Measurements from ENCODE around the gene IFT22.
"Not testable (repeated sequence)": the region's sequence is repeated elsewhere in the genome, so short reads cannot be mapped to it uniquely, and the experiment has no call there.

The IFT22 gene

DNA sequence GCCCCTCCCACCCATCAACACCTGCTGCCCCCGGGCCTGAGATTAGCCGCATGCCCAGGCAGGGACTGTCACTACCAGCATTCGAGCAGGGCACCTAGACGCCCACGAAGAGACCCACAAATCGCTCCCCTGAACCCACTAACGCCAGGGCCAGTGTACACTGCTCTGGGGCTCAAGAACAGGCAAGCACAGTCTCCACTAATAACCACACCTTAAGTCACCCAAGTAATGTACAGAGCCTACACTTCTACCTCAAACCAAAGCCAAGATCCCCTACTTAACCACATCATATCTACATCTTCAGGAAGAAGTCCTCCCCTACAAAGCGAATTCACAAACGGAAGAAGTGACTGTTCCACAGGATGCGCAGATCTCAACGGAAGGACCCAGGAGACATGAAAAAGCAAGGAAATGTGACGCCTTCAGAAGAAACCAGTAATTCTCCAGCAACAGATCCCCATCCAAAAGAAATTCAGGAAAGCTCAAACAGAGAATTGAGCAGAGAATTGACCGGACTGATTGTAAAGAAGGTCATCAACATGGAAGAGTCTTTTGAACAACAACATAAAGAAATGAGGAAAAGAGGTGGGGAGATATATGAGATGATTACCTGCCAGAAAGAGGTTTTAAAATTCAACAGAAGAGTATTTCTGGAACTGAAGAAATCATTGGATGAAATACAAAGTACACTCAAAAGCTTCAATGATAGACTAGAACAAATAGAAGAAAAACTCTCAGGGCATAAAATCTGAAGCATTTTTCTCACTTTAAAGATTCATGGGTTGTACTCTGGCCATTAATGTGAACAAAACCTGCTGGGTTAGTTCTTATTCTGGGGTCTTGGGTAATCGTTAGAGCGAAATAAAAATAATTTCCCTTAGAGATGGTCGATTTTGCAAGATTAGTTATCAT lies 20.9 kb downstream of the IFT22 start:
- CTCF ChIA-PET, result interaction anchor here (0.9 kb wide), 1 partner anchor 18 kb away, joined by 4 read pairs; no protein-coding TSS in a partner anchor

GRCh38 chr7:101299511-101300464 lies 21.8 kb downstream of the IFT22 start:
- CTCF ChIA-PET, result interaction anchor here (0.9 kb wide), 1 partner anchor 17 kb away, joined by 4 read pairs; no protein-coding TSS in a partner anchor
- POLR2A ChIA-PET, result no interaction called here
- peaks cover 0 to 6% (median 1%) of the 10 kb centered on the region in 4 experiments for H3K4me1 ChIP-seq (ENCODE audit: control extremely low read depth in 1 of 4, control insufficient read depth in 4 of 4, insufficient read depth in 4 of 4, low read length in 3 of 4)
- no peaks in the 10 kb centered on the region for H3K36me3 ChIP-seq (ENCODE audit: control insufficient read depth in 4 of 4, insufficient read depth in 4 of 4, low read length in 3 of 4)
- H3K27ac ChIP-seq (ENCODE audit: insufficient read depth in 1 of 2, low read depth in 1 of 2, low read length in 2 of 2, poor library complexity in 1 of 2, severe bottlenecking in 2 of 2), result no peak overlapping the region
- H3K9me3 ChIP-seq (ENCODE audit: control extremely low read depth in 1 of 5, control insufficient read depth in 4 of 5, insufficient read depth in 2 of 5, low read depth in 1 of 5, low read length in 4 of 5), result peaks cover 4 to 43% (median 36%) of the 10 kb centered on the region in 5 experiments
- WGBS (ENCODE audit: insufficient coverage), result 7% methylated on average over 58 of the region's 72 CpGs
- H3K27me3 ChIP-seq (replicated peaks in 2 of 5; ENCODE audit: control insufficient read depth in 4 of 5, insufficient read depth in 5 of 5, low read length in 4 of 5), result peaks cover 12 to 82% (median 45%) of the 10 kb centered on the region in 5 experiments
- H3K4me3 ChIP-seq (ENCODE audit: control insufficient read depth in 1 of 7, extremely low read depth in 1 of 7, insufficient read depth in 4 of 7, low read depth in 2 of 7, low read length in 6 of 7), result no peak overlapping the region
- no peak for DNase-seq

More for the DNA sequence above, 20.9 kb downstream of the IFT22 start:
- no peak for DNase-seq
- Histone ChIP-seq H3K27me3 (replicated peaks in 2 of 5; ENCODE audit: control insufficient read depth in 4 of 5, insufficient read depth in 5 of 5, low read length in 4 of 5) (peaks cover 12 to 85% (median 45%) of the 10 kb centered on the region in 5 experiments), H3K4me3 (ENCODE audit: control insufficient read depth in 1 of 7, extremely low read depth in 1 of 7, insufficient read depth in 4 of 7, low read depth in 2 of 7, low read length in 6 of 7) (no peak overlapping the region), H3K4me1 (ENCODE audit: control extremely low read depth in 1 of 4, control insufficient read depth in 4 of 4, insufficient read depth in 4 of 4, low read length in 3 of 4) (peaks cover 0 to 6% (median 1%) of the 10 kb centered on the region in 4 experiments), H3K9me3 (ENCODE audit: control extremely low read depth in 1 of 5, control insufficient read depth in 4 of 5, insufficient read depth in 2 of 5, low read depth in 1 of 5, low read length in 4 of 5) (peaks cover 6 to 46% (median 36%) of the 10 kb centered on the region in 5 experiments), H3K36me3 (ENCODE audit: control insufficient read depth in 4 of 4, insufficient read depth in 4 of 4, low read length in 3 of 4) (no peaks in the 10 kb centered on the region), H3K27ac (ENCODE audit: insufficient read depth in 1 of 2, low read depth in 1 of 2, low read length in 2 of 2, poor library complexity in 1 of 2, severe bottlenecking in 2 of 2) (no peak overlapping the region)
- POLR2A ChIA-PET, result no interaction called here
- 84% methylated on average over 9 of the region's 16 CpGs for WGBS (ENCODE audit: insufficient coverage)

- 98% methylated on average over 4 of the region's 8 CpGs for WGBS (ENCODE audit: insufficient coverage)
- Histone ChIP-seq H3K4me3 (ENCODE audit: control insufficient read depth in 1 of 7, extremely low read depth in 1 of 7, insufficient read depth in 4 of 7, low read depth in 2 of 7, low read length in 6 of 7) (no peak overlapping the region), H3K36me3 (ENCODE audit: control insufficient read depth in 4 of 4, insufficient read depth in 4 of 4, low read length in 3 of 4) (no peaks in the 10 kb centered on the region), H3K27me3 (replicated peaks in 2 of 5; ENCODE audit: control insufficient read depth in 4 of 5, insufficient read depth in 5 of 5, low read length in 4 of 5) (peaks cover 0 to 63% (median 13%) of the 10 kb centered on the region in 5 experiments), H3K9me3 (ENCODE audit: control extremely low read depth in 1 of 5, control insufficient read depth in 4 of 5, insufficient read depth in 2 of 5, low read depth in 1 of 5, low read length in 4 of 5) (no peaks in the 10 kb centered on the region), H3K4me1 (ENCODE audit: control extremely low read depth in 1 of 4, control insufficient read depth in 4 of 4, insufficient read depth in 4 of 4, low read length in 3 of 4) (peaks cover 0 to 3% (median 0%) of the 10 kb centered on the region in 4 experiments), H3K27ac (ENCODE audit: insufficient read depth in 1 of 2, low read depth in 1 of 2, low read length in 2 of 2, poor library complexity in 1 of 2, severe bottlenecking in 2 of 2) (no peak overlapping the region)
- ChIA-PET CTCF (interaction anchor here (0.7 to 1.2 kb wide), 2 partner anchors 12 to 137 kb away, joined by 3 to 4 read pairs; no protein-coding TSS in a partner anchor), POLR2A (no interaction called here)
- no peak for DNase-seq
Measured at GRCh38 chr7:101294832-101295121, 26.8 kb downstream of the IFT22 start.

DNA sequence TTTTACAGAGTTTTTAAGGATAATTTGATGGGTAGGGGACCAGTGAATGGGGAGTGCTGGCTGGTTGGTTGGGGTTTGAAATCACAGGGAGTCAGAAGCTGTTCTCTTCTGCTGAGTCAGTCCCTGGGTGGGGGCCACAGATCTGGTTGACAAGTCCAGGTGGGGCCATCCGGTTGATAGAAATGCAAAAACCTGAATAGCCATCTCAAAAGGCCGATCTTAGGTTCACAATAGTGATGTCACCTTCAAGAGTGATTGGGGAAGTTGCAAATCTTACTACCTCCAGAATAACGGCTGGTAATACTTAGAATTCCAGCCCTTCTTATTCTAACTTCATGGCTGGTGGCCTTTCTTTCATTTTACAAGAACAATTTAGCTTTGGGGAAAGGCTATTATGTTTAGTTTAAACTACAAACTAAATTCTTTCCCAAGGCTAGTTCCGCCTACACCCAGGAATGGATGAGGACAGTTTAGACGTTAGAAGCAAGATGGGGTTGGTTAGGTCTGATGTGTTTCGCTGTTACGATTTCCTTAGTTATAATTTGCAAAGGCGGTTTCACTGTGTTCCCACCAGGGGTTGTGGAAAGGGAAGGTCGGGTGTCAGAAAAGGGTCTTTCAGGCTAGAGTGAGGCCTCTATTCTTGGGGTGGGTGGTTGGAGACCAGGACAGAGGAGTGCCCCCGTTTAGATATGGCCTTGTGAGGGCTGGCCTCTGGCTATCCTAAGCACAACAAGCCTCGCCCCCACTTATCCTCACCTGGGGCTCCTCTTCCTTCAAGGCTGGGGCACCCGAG lies 27.4 kb downstream of the IFT22 start:
- H3K4me3 ChIP-seq (ENCODE audit: control insufficient read depth in 1 of 7, extremely low read depth in 1 of 7, insufficient read depth in 4 of 7, low read depth in 2 of 7, low read length in 6 of 7), result no peak overlapping the region
- H3K9me3 ChIP-seq (ENCODE audit: control extremely low read depth in 1 of 5, control insufficient read depth in 4 of 5, insufficient read depth in 2 of 5, low read depth in 1 of 5, low read length in 4 of 5), result no peaks in the 10 kb centered on the region
- POLR2A ChIA-PET, result no interaction called here
- 67% methylated on average over 9 of the region's 12 CpGs for WGBS (ENCODE audit: insufficient coverage)
- H3K36me3 ChIP-seq (ENCODE audit: control insufficient read depth in 4 of 4, insufficient read depth in 4 of 4, low read length in 3 of 4), result no peaks in the 10 kb centered on the region
- H3K27me3 ChIP-seq (replicated peaks in 2 of 5; ENCODE audit: control insufficient read depth in 4 of 5, insufficient read depth in 5 of 5, low read length in 4 of 5), result peaks cover 0 to 58% (median 10%) of the 10 kb centered on the region in 5 experiments
- H3K4me1 ChIP-seq (ENCODE audit: control extremely low read depth in 1 of 4, control insufficient read depth in 4 of 4, insufficient read depth in 4 of 4, low read length in 3 of 4), result no peaks in the 10 kb centered on the region
- no peak for DNase-seq
- H3K27ac ChIP-seq (ENCODE audit: insufficient read depth in 1 of 2, low read depth in 1 of 2, low read length in 2 of 2, poor library complexity in 1 of 2, severe bottlenecking in 2 of 2), result no peak overlapping the region
- CTCF ChIA-PET, result interaction anchor here (1.1 kb wide), 1 partner anchor 147 kb away, joined by 3 read pairs; no protein-coding TSS in a partner anchor

DNA sequence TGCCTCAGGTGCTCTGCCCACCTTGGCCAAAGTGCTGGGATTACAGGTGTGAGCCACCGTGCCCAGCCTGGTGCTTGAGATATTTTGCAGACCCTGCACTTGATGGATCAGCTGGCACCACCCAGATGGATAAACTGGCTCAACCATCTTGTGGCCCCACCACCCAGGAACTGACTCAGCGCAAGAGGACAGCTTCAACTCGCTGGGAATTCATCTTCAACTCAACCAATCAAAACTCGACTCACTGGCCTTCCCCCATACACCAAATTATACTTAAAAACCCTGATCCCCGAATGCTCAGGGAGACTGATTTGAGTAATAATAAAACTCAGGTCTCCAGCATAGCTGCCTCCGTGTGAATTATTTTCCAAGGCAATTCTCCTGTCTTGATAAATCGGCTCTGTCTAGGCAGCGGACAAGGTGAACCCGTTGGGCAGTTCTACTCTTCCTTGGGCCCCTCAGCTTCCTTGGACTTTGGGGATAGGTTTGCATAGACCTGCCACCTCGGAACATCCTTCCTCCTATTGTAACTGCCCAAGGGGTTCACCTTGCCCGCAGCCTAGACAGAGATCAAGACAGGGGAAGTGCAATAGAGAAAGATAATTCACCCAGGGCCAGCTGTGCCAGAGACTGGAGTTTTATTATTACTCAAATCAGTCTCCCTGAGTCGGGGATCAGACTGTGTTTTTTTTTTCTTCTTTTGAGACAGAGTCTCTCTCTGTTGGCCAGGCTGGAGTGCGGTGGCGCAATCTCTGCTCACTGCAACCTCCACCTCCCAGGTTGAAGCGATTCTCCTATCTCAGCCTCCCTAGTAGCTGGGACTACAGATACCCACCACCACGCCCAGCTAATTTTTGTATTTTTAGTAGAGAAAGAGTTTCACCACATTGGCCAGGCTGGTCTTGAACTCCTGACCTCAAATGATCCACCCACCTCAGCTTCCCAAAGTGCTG lies 28.3 kb downstream of the IFT22 start:
- H3K4me3 ChIP-seq (ENCODE audit: control insufficient read depth in 1 of 7, extremely low read depth in 1 of 7, insufficient read depth in 4 of 7, low read depth in 2 of 7, low read length in 6 of 7); DNase-seq; H3K36me3 ChIP-seq (ENCODE audit: control insufficient read depth in 4 of 4, insufficient read depth in 4 of 4, low read length in 3 of 4); H3K4me1 ChIP-seq (ENCODE audit: control extremely low read depth in 1 of 4, control insufficient read depth in 4 of 4, insufficient read depth in 4 of 4, low read length in 3 of 4); H3K27ac ChIP-seq (ENCODE audit: insufficient read depth in 1 of 2, low read depth in 1 of 2, low read length in 2 of 2, poor library complexity in 1 of 2, severe bottlenecking in 2 of 2); POLR2A ChIA-PET; H3K9me3 ChIP-seq (ENCODE audit: control extremely low read depth in 1 of 5, control insufficient read depth in 4 of 5, insufficient read depth in 2 of 5, low read depth in 1 of 5, low read length in 4 of 5): not testable (repeated sequence)
- CTCF ChIA-PET, result interaction anchor here (0.6 to 2.5 kb wide), 4 partner anchors 12 to 235 kb away, joined by 3 to 6 read pairs (median 4); no protein-coding TSS in a partner anchor
- peaks cover 0 to 49% (median 8%) of the 10 kb centered on the region in 5 experiments for H3K27me3 ChIP-seq (replicated peaks in 2 of 5; ENCODE audit: control insufficient read depth in 4 of 5, insufficient read depth in 5 of 5, low read length in 4 of 5)
- WGBS (ENCODE audit: insufficient coverage), result 63% methylated on average over 13 of the region's 16 CpGs

DNA sequence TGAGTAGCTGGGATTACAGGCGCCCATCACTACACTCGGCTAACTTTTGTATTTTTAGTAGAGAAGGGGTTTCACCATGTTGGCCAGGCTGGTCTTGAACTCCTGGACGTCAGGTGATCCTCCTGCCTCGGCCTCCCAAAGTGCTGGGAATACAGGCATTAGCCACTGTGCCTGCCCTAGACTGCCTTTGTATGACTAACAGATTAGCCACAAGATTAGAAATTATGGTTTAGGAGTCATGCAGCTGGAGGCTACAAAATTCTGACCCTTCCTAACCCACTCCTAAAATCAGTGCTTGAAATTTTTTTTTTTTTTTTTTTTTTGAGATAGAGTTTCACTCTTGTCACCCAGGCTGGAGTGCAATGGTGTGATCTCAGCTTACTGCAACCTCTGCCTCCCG lies 29.0 kb downstream of the IFT22 start:
- H3K4me3 ChIP-seq (ENCODE audit: control insufficient read depth in 1 of 7, extremely low read depth in 1 of 7, insufficient read depth in 4 of 7, low read depth in 2 of 7, low read length in 6 of 7); H3K4me1 ChIP-seq (ENCODE audit: control extremely low read depth in 1 of 4, control insufficient read depth in 4 of 4, insufficient read depth in 4 of 4, low read length in 3 of 4); POLR2A ChIA-PET; DNase-seq; H3K27ac ChIP-seq (ENCODE audit: insufficient read depth in 1 of 2, low read depth in 1 of 2, low read length in 2 of 2, poor library complexity in 1 of 2, severe bottlenecking in 2 of 2); H3K36me3 ChIP-seq (ENCODE audit: control insufficient read depth in 4 of 4, insufficient read depth in 4 of 4, low read length in 3 of 4); H3K9me3 ChIP-seq (ENCODE audit: control extremely low read depth in 1 of 5, control insufficient read depth in 4 of 5, insufficient read depth in 2 of 5, low read depth in 1 of 5, low read length in 4 of 5): not testable (repeated sequence)
- 79% methylated on average over 3 of the region's 5 CpGs for WGBS (ENCODE audit: insufficient coverage)
- CTCF ChIA-PET, result interaction anchor here (1.4 to 2.5 kb wide), 3 partner anchors 14 to 34 kb away, joined by 3 to 6 read pairs (median 6); no protein-coding TSS in a partner anchor
- peaks cover 0 to 44% (median 4%) of the 10 kb centered on the region in 5 experiments for H3K27me3 ChIP-seq (replicated peaks in 2 of 5; ENCODE audit: control insufficient read depth in 4 of 5, insufficient read depth in 5 of 5, low read length in 4 of 5)
